HG03175 (cell line): Measurements from ENCODE around the gene GYPB.
"Not testable (repeated sequence)": the region's sequence is repeated elsewhere in the genome, so short reads cannot be mapped to it uniquely, and the experiment has no call there.

Experiments
- ATAC-seq: cut with Tn5 transposase; IDR thresholded peaks from one replicate; pipeline ENCODE4 v1.9.1; 2021; ENCODE audit warnings: mild to moderate bottlenecking, moderate library complexity; ENCODE audit not compliant: unreplicated experiment

The GYPB gene

GRCh38 chr4:144016057-144016605 is 3.0 kb downstream of the GYPB start:
- not testable (repeated sequence) for ATAC-seq

- no peak for ATAC-seq
These were observed 4.4 kb downstream of the GYPB start for GRCh38 chr4:144014808-144015207.

- not testable (repeated sequence) for ATAC-seq
These were observed 10.6 kb downstream of the GYPB start for GRCh38 chr4:144008602-144009001.

GRCh38 chr4:144007960-144008359 is 11.2 kb downstream of the GYPB start:
- not testable (repeated sequence) for ATAC-seq

- not testable (repeated sequence) for ATAC-seq
These were observed 12.9 kb downstream of the GYPB start for GRCh38 chr4:144006200-144006803.

GRCh38 chr4:144005558-144005953 is 13.6 kb downstream of the GYPB start:
- ATAC-seq = not testable (repeated sequence)

GRCh38 chr4:144004868-144005557 is 14.2 kb downstream of the GYPB start:
- ATAC-seq = not testable (repeated sequence)

GRCh38 chr4:144003890-144004265 is 15.3 kb downstream of the GYPB start:
- ATAC-seq = not testable (repeated sequence)

GRCh38 chr4:144003205-144003889 is 15.8 kb downstream of the GYPB start:
- not testable (repeated sequence) for ATAC-seq

- ATAC-seq = not testable (repeated sequence)
These were observed 18.7 kb downstream of the GYPB start for GRCh38 chr4:144000331-144000995.

- not testable (repeated sequence) for ATAC-seq
These were observed 23.0 kb downstream of the GYPB start for GRCh38 chr4:143996193-143996592.

- not testable (repeated sequence) for ATAC-seq
These were observed 27.4 kb downstream of the GYPB start for GRCh38 chr4:143991761-143992160.

GRCh38 chr4:143990717-143991116 is 28.5 kb downstream of the GYPB start:
- ATAC-seq = not testable (repeated sequence)

GRCh38 chr4:143986180-143986579 is 33.0 kb downstream of the GYPB start:
- ATAC-seq = no peak

GRCh38 chr4:143980776-143981175 is 38.4 kb downstream of the GYPB start:
- not testable (repeated sequence) for ATAC-seq

- not testable (repeated sequence) for ATAC-seq
These were observed 43.7 kb downstream of the GYPB start for GRCh38 chr4:143975527-143975926.

- not testable (repeated sequence) for ATAC-seq
These were observed 45.2 kb downstream of the GYPB start for GRCh38 chr4:143974021-143974420.

GRCh38 chr4:143961075-143961474 is 58.1 kb downstream of the GYPB start:
- no peak for ATAC-seq

GRCh38 chr4:143955306-143955705 is 63.9 kb downstream of the GYPB start:
- not testable (repeated sequence) for ATAC-seq

- ATAC-seq = not testable (repeated sequence)
These were observed 67.7 kb downstream of the GYPB start for GRCh38 chr4:143951458-143951972.

GRCh38 chr4:143950967-143951366 is 68.2 kb downstream of the GYPB start:
- ATAC-seq = not testable (repeated sequence)
